GM18508 (cell line): ENCODE data around the gene ACO1.
"Not testable (repeated sequence)": the region's sequence is repeated elsewhere in the genome, so short reads cannot be mapped to it uniquely, and the experiment has no call there.

Experiments
- ATAC-seq: cut with Tn5 transposase; IDR thresholded peaks from one replicate; pipeline ENCODE4 v1.9.1; 2021; ENCODE audit warnings: moderate number of reproducible peaks; ENCODE audit not compliant: insufficient read depth, unreplicated experiment

ACO1 gene

DNA sequence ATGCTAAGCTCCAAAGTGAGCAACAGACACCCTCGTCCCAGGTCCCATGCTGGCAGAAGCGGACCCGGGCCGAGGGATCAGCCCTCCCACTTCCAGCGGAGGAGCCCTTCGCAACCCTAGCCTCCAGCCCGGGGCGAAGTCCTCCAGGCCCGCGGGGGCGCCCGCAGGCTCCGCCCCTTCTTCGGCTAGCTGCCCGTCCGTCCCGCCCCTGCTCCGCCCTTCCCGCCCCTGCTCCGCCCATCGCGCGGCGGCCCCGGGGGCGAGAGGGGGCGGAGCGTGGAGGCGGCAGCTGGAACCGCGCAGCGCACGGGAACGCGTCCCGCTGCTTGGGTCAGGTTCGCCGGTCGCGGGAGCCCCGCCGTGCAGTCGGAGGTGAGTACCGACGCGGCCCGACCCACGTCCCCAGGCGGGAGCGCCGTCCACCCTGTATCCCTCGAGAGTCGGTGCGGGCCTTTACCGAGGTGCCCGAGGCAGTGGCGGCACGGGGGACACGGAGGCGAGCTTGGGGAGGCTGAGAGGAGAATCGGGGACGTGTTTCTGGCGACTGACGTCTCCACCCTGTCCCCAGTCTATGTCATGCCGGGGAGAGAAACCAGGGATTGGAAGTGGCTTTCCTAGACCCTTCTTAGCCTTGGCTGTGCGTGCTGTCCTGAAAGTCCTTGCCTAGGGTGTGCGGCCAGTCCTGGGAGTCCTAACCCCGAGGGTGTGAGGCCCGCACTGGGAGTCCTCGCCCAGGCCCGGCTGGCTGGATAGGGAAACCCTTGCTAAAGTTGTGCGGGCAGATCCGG is at the start of gene ACO1:
ACO1 (plus strand) TSS at position 280 of the 788 bp plus-strand sequence. CDS start 20,864 bp downstream, outside the sequence.
- peak; percentile 63 for ATAC-seq

- no peak for ATAC-seq
Measured at GRCh38 chr9:32334916-32335895, 49.2 kb upstream of the ACO1 start.

DNA sequence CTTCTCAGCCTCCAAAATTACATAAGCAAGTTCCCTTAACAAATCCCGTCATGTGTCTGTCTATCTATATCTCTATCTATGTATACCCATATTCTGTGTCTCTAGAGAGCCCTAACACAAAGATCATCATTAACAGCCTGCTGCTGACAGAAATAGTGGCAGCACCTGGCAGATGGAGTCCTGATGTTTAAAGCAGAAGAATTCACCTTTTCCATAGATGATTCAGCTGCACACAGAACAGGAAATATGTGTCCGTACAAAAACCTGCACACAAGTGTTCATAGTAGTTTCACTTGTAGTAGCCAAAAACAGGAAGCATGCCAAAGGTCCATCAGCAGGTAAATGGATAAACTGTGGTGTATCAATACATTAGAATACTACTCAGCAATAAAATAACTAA is 45.0 kb upstream of the ACO1 start:
- ATAC-seq: peak; percentile 86

DNA sequence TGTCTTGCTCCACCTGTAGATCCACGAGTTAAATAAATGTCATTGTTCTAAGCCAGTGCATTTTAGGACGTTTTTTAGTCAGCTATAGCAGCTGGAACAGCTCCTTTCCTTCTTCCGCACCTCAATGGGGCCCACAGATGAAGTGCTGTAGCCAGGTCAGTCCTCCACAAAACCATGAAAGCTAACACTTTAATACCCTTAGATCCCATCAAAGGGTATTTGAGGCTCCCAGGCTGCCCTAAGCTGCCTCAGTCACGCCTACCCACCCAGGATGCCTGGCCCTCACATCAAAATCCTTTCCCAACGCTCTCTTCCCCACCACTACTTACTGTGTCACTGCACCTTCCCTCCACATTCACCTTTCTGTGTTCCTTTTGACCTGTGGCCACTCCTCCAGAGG is 44.1 kb upstream of the ACO1 start:
- no peak for ATAC-seq

DNA sequence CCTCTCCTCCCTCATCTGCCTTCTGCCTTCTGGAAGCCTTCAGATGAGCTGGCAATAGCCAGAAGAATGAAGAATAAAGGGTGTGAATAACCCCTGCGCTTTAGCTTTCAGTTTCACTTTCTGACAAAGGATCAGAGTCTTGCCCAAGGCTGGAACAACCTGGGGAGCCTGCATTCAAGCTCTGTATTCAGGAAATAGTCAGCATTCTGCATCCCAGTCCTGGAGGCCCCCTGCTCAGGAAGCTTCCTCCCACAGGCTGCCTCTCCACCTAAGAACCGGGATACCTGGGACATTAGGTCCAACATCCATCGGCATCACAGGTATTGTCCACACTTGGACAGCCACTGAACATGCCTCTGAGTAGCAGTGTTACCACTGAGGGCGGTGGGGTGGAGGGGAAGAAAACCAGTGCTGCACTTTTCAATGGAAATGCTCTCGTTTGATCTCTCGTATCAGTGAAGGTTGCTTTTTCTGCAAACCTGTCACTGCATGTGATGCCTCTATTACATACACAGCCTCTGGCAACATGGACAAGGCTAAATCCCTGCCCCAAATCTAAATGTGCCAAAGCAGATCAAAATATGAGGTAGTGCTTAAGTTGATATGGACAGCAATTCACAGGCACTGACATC is 39.8 kb upstream of the ACO1 start:
- ATAC-seq: no peak

GRCh38 chr9:32345243-32345642 is 39.2 kb upstream of the ACO1 start:
- ATAC-seq: no peak

- ATAC-seq: no peak
Measured at GRCh38 chr9:32347571-32347970, 36.9 kb upstream of the ACO1 start.

DNA sequence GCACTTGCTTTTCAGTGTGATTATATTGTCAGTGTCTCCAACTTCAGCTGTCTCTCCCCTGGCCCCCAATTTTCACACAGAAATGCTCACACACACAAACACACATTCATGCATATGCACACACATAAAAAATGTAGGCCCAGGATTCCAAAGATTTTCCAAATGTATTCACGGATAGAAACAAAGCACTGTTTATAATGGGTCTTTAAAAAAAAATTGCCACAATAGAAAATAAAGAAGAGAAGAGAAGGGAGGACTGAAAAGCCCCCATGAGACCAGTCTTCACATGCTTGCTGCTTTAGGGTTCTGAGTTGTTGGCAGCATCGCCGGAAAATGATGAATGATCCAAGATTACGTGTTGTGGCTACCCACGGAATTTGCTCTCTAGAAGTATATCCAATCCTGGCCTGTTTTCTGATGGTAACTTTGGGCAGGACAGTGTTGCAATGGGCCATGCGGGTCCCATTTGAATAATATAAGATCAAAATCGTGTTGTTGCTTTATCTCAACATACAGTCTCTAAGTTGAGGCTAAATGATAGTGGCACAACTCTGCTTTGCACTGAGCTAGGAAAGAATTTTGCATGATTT is 36.2 kb upstream of the ACO1 start:
- ATAC-seq: no peak

DNA sequence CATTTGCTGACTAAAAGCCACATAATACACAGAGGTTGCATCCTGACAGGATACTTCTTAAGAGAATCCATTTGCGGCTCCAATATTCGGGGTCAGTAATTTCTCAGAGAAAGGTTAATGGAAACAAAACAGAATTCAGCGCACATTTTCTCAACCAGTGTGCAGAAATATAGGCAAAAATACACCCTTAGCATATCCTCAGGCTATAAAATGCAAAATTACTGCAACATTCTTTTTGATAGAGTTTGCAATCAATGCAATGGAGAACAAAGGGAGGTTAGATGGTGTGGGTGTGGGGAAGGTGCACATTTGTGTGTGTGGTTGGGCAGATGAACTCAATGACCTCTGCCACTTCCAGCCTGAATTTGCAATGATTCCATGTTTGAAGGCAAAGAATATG is 35.4 kb upstream of the ACO1 start:
- no peak for ATAC-seq

GRCh38 chr9:32350682-32351081 is 33.8 kb upstream of the ACO1 start:
- no peak for ATAC-seq

GRCh38 chr9:32351845-32352244 is 32.6 kb upstream of the ACO1 start:
- no peak for ATAC-seq

DNA sequence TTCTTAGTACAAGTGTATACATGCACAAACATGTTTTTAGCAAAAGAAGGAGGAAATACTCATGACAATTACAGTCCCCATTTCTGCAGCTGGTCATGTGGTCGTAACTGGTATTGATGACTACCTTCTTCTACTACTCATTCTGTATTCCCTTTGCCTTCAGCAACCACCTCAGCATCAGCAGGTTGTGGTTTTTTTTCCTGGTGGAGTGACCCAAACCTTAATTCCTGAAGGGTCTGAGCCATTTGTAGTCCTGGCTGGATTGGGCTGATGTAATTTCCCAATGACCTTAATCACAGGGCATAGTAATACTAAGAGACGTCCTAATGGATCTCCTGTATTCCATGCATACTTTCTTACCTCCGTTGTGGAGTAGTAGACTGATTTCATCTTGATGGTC is 31.0 kb upstream of the ACO1 start:
- ATAC-seq: not testable (repeated sequence)

DNA sequence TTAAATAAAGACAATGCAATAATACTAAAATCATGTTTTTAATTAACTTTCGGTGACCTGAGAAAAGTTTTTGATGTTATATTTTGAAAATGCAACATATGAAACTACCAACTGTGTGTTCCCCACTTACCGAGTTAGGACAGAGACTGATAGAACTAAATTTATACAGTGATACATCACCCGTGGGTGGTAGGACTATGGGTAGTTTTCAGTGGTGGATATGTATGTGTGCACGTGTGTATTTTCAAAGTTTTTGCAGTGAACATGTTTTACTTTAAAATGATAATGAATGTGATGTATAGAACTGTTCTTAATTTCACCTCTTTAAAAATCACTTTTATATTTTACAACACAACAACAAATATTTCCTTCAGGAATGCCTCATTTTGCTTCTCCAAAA is 25.0 kb upstream of the ACO1 start:
- ATAC-seq: no peak

GRCh38 chr9:32360983-32361673 is 23.3 kb upstream of the ACO1 start:
- ATAC-seq: no peak

DNA sequence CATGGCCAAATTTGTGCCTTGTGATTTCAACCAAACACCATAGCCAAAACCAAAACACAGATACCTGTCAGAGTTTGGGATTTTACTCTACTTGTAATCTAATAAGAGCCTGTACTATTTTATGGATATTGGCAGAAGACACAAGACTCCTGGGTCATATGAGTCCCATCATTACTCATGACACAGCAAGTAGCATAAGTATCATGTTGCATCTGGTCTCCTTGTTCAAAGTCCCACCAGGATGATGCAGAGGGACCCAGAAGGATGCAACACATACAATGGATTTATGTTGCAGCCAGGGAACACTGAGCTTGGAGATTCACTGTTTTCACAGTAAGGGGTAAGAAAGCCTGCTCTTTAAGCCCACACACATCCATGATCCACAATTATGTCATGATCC is 13.2 kb upstream of the ACO1 start:
- ATAC-seq: no peak

DNA sequence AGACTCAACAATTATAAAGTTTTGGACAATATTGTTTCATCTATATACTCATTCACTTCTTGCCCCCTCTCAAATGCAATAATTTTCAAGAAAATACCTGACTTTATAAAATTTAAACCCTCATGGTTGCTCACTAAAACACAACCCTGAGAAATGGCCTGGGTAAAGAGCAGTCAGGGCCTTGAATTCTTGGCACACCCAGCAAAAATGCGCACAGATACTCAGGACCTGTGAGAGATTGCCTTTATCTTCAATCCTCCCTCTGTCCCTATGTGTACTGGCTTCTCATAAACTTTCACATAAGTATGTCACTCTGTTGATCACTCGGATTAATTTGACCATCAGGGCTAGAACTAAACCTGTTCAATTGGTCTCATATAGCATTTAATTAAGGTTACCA is 12.8 kb upstream of the ACO1 start:
- ATAC-seq: no peak

DNA sequence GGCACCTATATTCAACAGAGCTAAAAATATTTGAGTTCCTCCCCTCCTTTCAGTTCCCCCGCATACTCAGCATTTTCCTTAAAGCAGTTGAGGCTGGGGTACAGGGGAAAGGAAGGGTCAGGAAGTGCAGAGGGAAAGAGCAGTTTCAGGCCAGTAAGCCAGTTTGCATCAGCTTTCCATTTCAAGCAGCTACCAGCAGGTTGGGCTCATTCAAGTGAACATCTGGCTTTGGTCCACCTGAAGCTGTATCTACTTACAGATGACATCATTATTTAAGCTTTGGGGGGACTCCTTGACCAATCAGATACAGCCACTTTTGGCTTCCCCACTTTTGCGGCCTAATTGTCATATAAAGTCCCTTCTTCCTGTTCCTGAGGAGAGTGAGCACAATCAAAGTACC is 8.2 kb upstream of the ACO1 start:
- no peak for ATAC-seq

DNA sequence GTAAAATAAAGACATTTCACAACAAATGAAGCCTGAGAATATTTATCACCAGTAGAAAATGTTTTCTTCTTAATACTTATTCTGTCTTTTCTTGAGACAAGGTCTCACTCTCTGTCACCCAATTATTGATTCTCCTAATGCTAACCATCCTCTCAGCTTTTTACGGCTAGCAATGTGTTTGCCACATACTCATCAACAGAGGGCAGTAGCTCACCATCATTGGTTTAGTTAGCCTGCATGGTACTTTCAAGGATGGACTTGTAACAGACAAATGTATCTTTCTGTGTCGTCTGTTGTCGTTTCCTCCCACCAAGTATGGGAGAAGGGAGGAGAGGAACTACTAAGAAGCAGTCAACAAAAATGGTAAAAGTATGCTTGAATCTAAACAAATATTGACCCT is 5.9 kb upstream of the ACO1 start:
- ATAC-seq: peak; percentile 71

DNA sequence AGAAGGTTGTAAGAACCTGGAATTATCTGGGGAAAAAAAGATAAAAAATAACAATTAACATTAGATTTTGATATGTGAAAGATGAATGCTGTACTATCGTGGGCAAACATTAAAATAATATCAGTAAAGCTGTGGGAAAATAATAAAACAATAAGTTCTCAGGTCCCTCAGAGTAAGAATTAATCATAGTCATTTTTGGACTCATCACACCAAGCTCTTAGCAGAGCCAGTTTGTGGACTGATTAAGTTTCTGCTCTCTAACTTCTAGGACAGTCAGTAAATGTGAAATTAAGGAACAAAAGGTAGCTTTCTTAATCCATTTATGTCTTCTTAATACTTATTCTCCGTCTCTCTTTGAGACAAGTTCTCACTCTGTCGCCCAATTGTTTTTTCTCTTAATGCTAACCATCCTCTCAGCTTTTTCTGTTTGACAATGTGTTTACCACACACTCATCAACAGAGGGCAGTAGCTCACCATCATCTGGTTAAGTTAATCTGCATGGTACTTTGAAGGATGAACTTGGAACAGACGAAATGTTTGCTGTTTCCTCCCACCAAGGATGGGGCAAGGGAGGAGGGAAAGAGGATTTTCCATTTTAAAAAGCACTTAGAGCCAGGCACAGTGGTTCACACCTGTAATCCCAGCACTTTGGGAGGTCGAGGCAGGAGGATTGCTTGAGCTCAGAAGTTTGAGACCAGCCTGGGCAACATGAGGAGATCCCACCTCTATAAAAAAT is 5.3 kb upstream of the ACO1 start:
- ATAC-seq: peak; percentile 73
